Transverse colon (tissue), 4 donors: Measurements from ENCODE around the gene CDH13.

Source experiments
- EP300 ChIP-seq: sonication (generic); formaldehyde crosslinking; IDR thresholded peaks from one replicate; pipeline ENCODE4 v1.6.1; 2017; ENCODE audit warnings: antibody characterized with exemption, low read depth
- POLR2A ChIP-seq: fragments of 450-650 bp; IDR thresholded peaks from one replicate; pipeline ENCODE4 v1.6.1; 2016; ENCODE audit warnings: antibody characterized with exemption, mild to moderate bottlenecking, moderate library complexity
- POLR2AphosphoS5 ChIP-seq, 3 donors: sonication (generic); formaldehyde crosslinking; IDR thresholded peaks; one replicate each; pipeline ENCODE4 v1.6.1; 2016; ENCODE audit warnings: antibody characterized with exemption in 3 of 3
- TF ChIP-seq, protein P1 (sequence below), 5 experiments: fragments of 200-600 bp in 3 of 5; fragments of 450-650 bp in 2 of 5; sonication (generic) in 3 of 5; IDR thresholded peaks; 1 replicate in 2 of 5; 2 replicates in 3 of 5; pipeline ENCODE4 v1.5.1; 2016 to 2017; ENCODE audit warnings: antibody characterized with exemption in 5 of 5, inconsistent platforms in 3 of 5, mild to moderate bottlenecking in 2 of 5, moderate library complexity in 1 of 5

DNA sequence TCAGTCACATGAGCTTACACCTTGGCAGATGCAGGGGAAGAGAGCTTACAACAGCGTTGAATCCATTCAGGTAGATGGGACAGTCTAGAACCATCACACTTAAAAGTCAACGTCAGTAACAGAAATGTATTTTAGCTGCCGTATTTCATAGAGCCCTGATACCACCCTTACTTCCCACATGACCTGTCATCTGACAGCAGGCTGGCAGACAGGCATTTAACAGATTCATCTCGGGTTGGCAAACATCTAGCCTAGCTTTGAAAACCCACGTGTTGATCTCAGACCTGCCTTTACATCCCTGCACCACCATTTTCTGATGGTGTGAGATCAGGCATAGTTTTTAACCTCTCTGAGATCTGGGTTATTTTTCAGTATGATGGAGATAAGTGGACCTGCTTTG, 1003.1 kb downstream of the CDH13 start:
- no peak for TF ChIP-seq POLR2AphosphoS5 (IDR thresholded peaks at IDR 0.05)
- TF ChIP-seq, protein P1, sequence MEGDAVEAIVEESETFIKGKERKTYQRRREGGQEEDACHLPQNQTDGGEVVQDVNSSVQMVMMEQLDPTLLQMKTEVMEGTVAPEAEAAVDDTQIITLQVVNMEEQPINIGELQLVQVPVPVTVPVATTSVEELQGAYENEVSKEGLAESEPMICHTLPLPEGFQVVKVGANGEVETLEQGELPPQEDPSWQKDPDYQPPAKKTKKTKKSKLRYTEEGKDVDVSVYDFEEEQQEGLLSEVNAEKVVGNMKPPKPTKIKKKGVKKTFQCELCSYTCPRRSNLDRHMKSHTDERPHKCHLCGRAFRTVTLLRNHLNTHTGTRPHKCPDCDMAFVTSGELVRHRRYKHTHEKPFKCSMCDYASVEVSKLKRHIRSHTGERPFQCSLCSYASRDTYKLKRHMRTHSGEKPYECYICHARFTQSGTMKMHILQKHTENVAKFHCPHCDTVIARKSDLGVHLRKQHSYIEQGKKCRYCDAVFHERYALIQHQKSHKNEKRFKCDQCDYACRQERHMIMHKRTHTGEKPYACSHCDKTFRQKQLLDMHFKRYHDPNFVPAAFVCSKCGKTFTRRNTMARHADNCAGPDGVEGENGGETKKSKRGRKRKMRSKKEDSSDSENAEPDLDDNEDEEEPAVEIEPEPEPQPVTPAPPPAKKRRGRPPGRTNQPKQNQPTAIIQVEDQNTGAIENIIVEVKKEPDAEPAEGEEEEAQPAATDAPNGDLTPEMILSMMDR (IDR thresholded peaks at IDR 0.05), result no peak
- TF ChIP-seq POLR2A, result no peak
- TF ChIP-seq EP300, result no peak
